GM23248 (cell line): ENCODE results near the gene EXOC7.

ENCODE experiments used
- EZH2 ChIP-seq: fragments of 200-600 bp; sonication (generic); IDR thresholded peaks from 2 replicates; pipeline ENCODE4 v1.6.1; 2018; ENCODE audit warnings: antibody characterized with exemption, mild to moderate bottlenecking; ENCODE audit not compliant: insufficient read depth, poor library complexity, severe bottlenecking
- EZH2phosphoT487 ChIP-seq: fragments of 200-600 bp; sonication (generic); IDR thresholded peaks from 2 replicates; pipeline ENCODE4 v1.6.1; 2018; ENCODE audit warnings: antibody characterized with exemption, moderate library complexity, mild to moderate bottlenecking, low read depth; ENCODE audit not compliant: insufficient read depth

GRCh38 chr17:76123749-76124581, 20.4 kb upstream of the EXOC7 start:
- TF ChIP-seq EZH2phosphoT487, result no peak
- TF ChIP-seq EZH2, result no peak
